GM23338 (cell line): ENCODE results near the gene PHACTR1. TPM values are rescaled to one million over a fixed set of nuclear protein-coding genes. Genes with fewer than 3 reads are reported as not detected.

ENCODE experiments used
- ATAC-seq: fragments of 200-7000 bp; cut with Tn5 transposase; 3 replicates; pipeline ENCODE4 v1.9.1; 2020
- DNase-seq: peaks from one replicate; pipeline ENCODE4 v3.0.0-alpha.2; 2015; ENCODE audit warnings: low spot score
- H2AFZ ChIP-seq: fragments of 200-600 bp; sonication (generic); 2 replicates; pipeline ENCODE4 v1.8.0; 2016; ENCODE audit warnings: antibody characterized with exemption, mild to moderate bottlenecking, moderate library complexity
- H3F3A ChIP-seq: fragments of 200-600 bp; sonication (generic); replicated peaks from 2 replicates; pipeline ENCODE4 v1.8.0; 2017; ENCODE audit warnings: antibody characterized with exemption, mixed run types, low read depth
- H3K27ac ChIP-seq: fragments of 200-600 bp; sonication (generic); 2 replicates; pipeline ENCODE4 v1.6.1; 2016; ENCODE audit warnings: low read depth
- H3K27me3 ChIP-seq: fragments of 200-600 bp; sonication (generic); 2 replicates; pipeline ENCODE4 v1.8.0; 2016; ENCODE audit warnings: mild to moderate bottlenecking, mixed run types, moderate library complexity; ENCODE audit not compliant: insufficient read depth
- H3K36me3 ChIP-seq: fragments of 200-600 bp; sonication (generic); 2 replicates; pipeline ENCODE4 v1.8.0; 2016; ENCODE audit warnings: mild to moderate bottlenecking; ENCODE audit not compliant: insufficient read depth
- H3K4me1 ChIP-seq: fragments of 200-600 bp; sonication (generic); 2 replicates; pipeline ENCODE4 v1.8.0; 2016; ENCODE audit warnings: mild to moderate bottlenecking, moderate library complexity; ENCODE audit not compliant: insufficient read depth
- H3K4me2 ChIP-seq: fragments of 200-600 bp; sonication (generic); 2 replicates; pipeline ENCODE4 v1.7.1; 2017; ENCODE audit warnings: mixed run types
- H3K4me3 ChIP-seq: fragments of 200-600 bp; sonication (generic); 2 replicates; pipeline ENCODE4 v1.6.1; 2016; ENCODE audit warnings: mixed run types
- H3K79me2 ChIP-seq: fragments of 200-600 bp; sonication (generic); replicated peaks from 2 replicates; pipeline ENCODE4 v1.8.0; 2017; ENCODE audit warnings: mild to moderate bottlenecking; ENCODE audit not compliant: insufficient read depth
- H3K9me2 ChIP-seq: fragments of 200-600 bp; sonication (generic); 2 replicates; pipeline ENCODE4 v1.8.0; 2017; ENCODE audit not compliant: insufficient read depth
- H4K20me1 ChIP-seq: fragments of 200-600 bp; sonication (generic); replicated peaks from 2 replicates; pipeline ENCODE4 v1.8.0; 2017; ENCODE audit warnings: mild to moderate bottlenecking; ENCODE audit not compliant: insufficient read depth
- H3K27ac Mint-ChIP-seq: 2 replicates; pipeline ENCODE4 v1.8.0; 2020; ENCODE audit warnings: inconsistent platforms, mild to moderate bottlenecking, moderate library complexity, mixed read lengths
- H3K27me3 Mint-ChIP-seq: 3 replicates; pipeline ENCODE4 v1.8.0; 2022; ENCODE audit warnings: low read depth, mild to moderate bottlenecking, moderate library complexity, mixed read lengths, inconsistent platforms; ENCODE audit not compliant: insufficient read depth, poor library complexity
- H3K36me3 Mint-ChIP-seq: 3 replicates; pipeline ENCODE4 v1.8.0; 2021; ENCODE audit warnings: low read depth, mild to moderate bottlenecking, inconsistent platforms, moderate library complexity, mixed read lengths
- H3K4me1 Mint-ChIP-seq: 3 replicates; pipeline ENCODE4 v1.8.0; 2020; ENCODE audit warnings: mild to moderate bottlenecking, inconsistent platforms, mixed read lengths
- H3K4me3 Mint-ChIP-seq: 3 replicates; pipeline ENCODE4 v1.8.0; 2021; ENCODE audit warnings: moderate library complexity, mild to moderate bottlenecking, inconsistent platforms, mixed read lengths
- H3K9me3 Mint-ChIP-seq: 3 replicates; pipeline ENCODE4 v1.8.0; 2020; ENCODE audit warnings: moderate library complexity, mild to moderate bottlenecking, inconsistent platforms, mixed read lengths
- CREB1 ChIP-seq: fragments of 250-450 bp; sonication (Bioruptor Pico); IDR thresholded peaks from 2 replicates; pipeline ENCODE4 v1.5.0; 2020; ENCODE audit warnings: low read depth, mild to moderate bottlenecking, moderate library complexity
- EZH2 ChIP-seq: fragments of 200-600 bp; sonication (generic); IDR thresholded peaks from one replicate; pipeline ENCODE4 v1.8.0; 2017; ENCODE audit warnings: antibody characterized with exemption, mild to moderate bottlenecking, low read depth; ENCODE audit not compliant: unreplicated experiment
- EZH2phosphoT487 ChIP-seq: fragments of 200-600 bp; sonication (generic); IDR thresholded peaks from one replicate; pipeline ENCODE4 v1.8.1; 2018; ENCODE audit warnings: antibody characterized with exemption; ENCODE audit not compliant: unreplicated experiment
- POLR2AphosphoS5 ChIP-seq: IDR thresholded peaks from 2 replicates; pipeline ENCODE4 v1.6.1; 2016; ENCODE audit warnings: antibody characterized with exemption, low read depth
- ZNF114 ChIP-seq: fragments of 250-450 bp; sonication (Bioruptor Pico); IDR thresholded peaks from 2 replicates; pipeline ENCODE4 v1.5.0; 2020; ENCODE audit warnings: mild to moderate bottlenecking, moderate library complexity
- ZNF331 ChIP-seq: fragments of 250-450 bp; sonication (Bioruptor Pico); IDR thresholded peaks from 2 replicates; pipeline ENCODE4 v1.5.0; 2020; ENCODE audit warnings: low read depth, mild to moderate bottlenecking, moderate library complexity
- polyA plus RNA-seq: library from polyadenylated mRNA; unstranded; fragments of >200 nt; fragmentation: Nextera tagmentation; extraction: Ambion mirVana; gene quantifications from 2 replicates; pipeline ENCODE4 v1.2.1, GENCODE V29; 2016
- total RNA-seq: library from RNA; depleted of rRNA; stranded (reverse); fragments of >200 nt; shearing (Covaris generic); gene quantifications from 2 replicates; pipeline ENCODE4 v1.2.3, GENCODE V29; 2014
- TF ChIP-seq, protein P1 (sequence below): IDR thresholded peaks from 2 replicates; pipeline ENCODE4 v1.6.1; 2016; ENCODE audit warnings: antibody characterized with exemption

PHACTR1 gene
- total and polyA plus RNA-seq, 2 experiments from 2014 or later = 5.9 to 19.3 TPM

GRCh38 chr6:12913201-12913600 lies 196.6 kb downstream of the PHACTR1 start:
- TF ChIP-seq ZNF114 (CRISPR knock-in tag) = no peak
- no peak for TF ChIP-seq ZNF331 (CRISPR knock-in tag)
- TF ChIP-seq POLR2AphosphoS5 = no peak
- no peak for ATAC-seq
- Mint-ChIP-seq H3K4me1 (peaks cover 28% of the 10 kb centered on the region), H3K36me3 (no peaks in the 10 kb centered on the region), H3K27ac (no peak overlapping the region), H3K4me3 (no peak overlapping the region), H3K27me3 (peaks cover 2% of the 10 kb centered on the region), H3K9me3 (no peaks in the 10 kb centered on the region)
- H3K4me2 ChIP-seq = no peak overlapping the region
- peaks cover 23% of the 10 kb centered on the region; the same call in 1 of the 2 replicates for H3K4me1 ChIP-seq
- H3K79me2 ChIP-seq = no peaks in the 10 kb centered on the region
- H3K36me3 ChIP-seq = no peaks in the 10 kb centered on the region
- H3K27ac ChIP-seq = no peak overlapping the region
- no peak overlapping the region for H2AFZ ChIP-seq
- no peaks in the 10 kb centered on the region for H4K20me1 ChIP-seq
- no peaks in the 10 kb centered on the region for H3K9me2 ChIP-seq
- no peak for DNase-seq
- no peaks in the 10 kb centered on the region for H3F3A ChIP-seq
- H3K4me3 ChIP-seq = no peak overlapping the region
- no peaks in the 10 kb centered on the region for H3K27me3 ChIP-seq

DNA sequence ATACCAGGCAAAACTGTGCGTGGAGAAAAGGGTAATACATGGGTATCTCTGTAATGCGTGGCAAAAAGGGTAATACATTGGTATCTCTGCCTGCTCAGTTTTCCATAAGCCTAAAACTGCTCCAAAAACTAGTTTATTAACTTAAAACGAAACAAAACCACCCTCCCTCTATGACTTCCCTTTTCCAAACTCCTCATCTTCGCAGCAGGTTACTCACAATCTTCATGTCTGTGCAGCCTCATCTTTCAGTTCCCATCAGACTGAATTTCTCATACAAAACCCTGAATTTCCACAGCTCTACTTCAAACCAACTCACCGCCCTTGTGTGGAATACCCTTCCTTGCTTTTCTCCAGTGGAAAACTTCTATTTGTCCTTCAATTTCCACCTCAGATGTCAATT lies 199.4 kb downstream of the PHACTR1 start:
- Histone ChIP-seq H3K4me3 (no peak overlapping the region), H3K79me2 (no peaks in the 10 kb centered on the region), H2AFZ (no peak overlapping the region), H3K27ac (no peak overlapping the region), H3K9me2 (no peaks in the 10 kb centered on the region), H3F3A (no peaks in the 10 kb centered on the region), H3K4me1 (peaks cover 20% of the 10 kb centered on the region; the same call in 1 of the 2 replicates), H3K4me2 (no peak overlapping the region), H3K27me3 (no peaks in the 10 kb centered on the region), H4K20me1 (no peaks in the 10 kb centered on the region), H3K36me3 (no peaks in the 10 kb centered on the region)
- Mint-ChIP-seq H3K36me3 (no peaks in the 10 kb centered on the region), H3K27me3 (peaks cover 2% of the 10 kb centered on the region), H3K4me3 (no peak overlapping the region), H3K27ac (no peak overlapping the region), H3K4me1 (peaks cover 27% of the 10 kb centered on the region), H3K9me3 (no peaks in the 10 kb centered on the region)
- ATAC-seq = no peak
- DNase-seq = no peak
- TF ChIP-seq ZNF331 (CRISPR knock-in tag) = no peak

GRCh38 chr6:12916420-12917136 lies 200.0 kb downstream of the PHACTR1 start:
- no peak overlapping the region for H2AFZ ChIP-seq
- H3K4me2 ChIP-seq = no peak overlapping the region
- H3K4me3 ChIP-seq = no peak overlapping the region
- H3K27me3 Mint-ChIP-seq = peaks cover 2% of the 10 kb centered on the region
- peaks cover 14% of the 10 kb centered on the region; the same call in 1 of the 2 replicates for H3K4me1 ChIP-seq
- no peaks in the 10 kb centered on the region for H3K27me3 ChIP-seq
- no peaks in the 10 kb centered on the region for H3K36me3 Mint-ChIP-seq
- H3K4me1 Mint-ChIP-seq = peaks cover 21% of the 10 kb centered on the region
- no peak overlapping the region for H3K4me3 Mint-ChIP-seq
- ATAC-seq = no peak
- H3F3A ChIP-seq = no peaks in the 10 kb centered on the region
- TF ChIP-seq EZH2phosphoT487 (no peak), POLR2AphosphoS5 (no peak)
- H3K36me3 ChIP-seq = no peaks in the 10 kb centered on the region
- no peak overlapping the region for H3K27ac Mint-ChIP-seq
- H4K20me1 ChIP-seq = no peaks in the 10 kb centered on the region
- no peaks in the 10 kb centered on the region for H3K9me3 Mint-ChIP-seq
- DNase-seq = no peak
- H3K9me2 ChIP-seq = no peaks in the 10 kb centered on the region
- H3K27ac ChIP-seq = no peak overlapping the region
- H3K79me2 ChIP-seq = no peaks in the 10 kb centered on the region

- Histone ChIP-seq H3K79me2 (no peaks in the 10 kb centered on the region), H2AFZ (no peak overlapping the region), H3K27me3 (no peaks in the 10 kb centered on the region), H3F3A (no peaks in the 10 kb centered on the region), H4K20me1 (no peaks in the 10 kb centered on the region), H3K4me3 (no peak overlapping the region), H3K36me3 (no peaks in the 10 kb centered on the region), H3K27ac (no peak overlapping the region), H3K4me2 (no peak overlapping the region), H3K4me1 (0 out of 2 replicates have a peak, but pooled peaks cover 9% of the 10 kb centered on the region), H3K9me2 (no peaks in the 10 kb centered on the region)
- no peak for ATAC-seq
- TF ChIP-seq EZH2 (no peak), CREB1 (no peak)
- TF ChIP-seq, protein P1, sequence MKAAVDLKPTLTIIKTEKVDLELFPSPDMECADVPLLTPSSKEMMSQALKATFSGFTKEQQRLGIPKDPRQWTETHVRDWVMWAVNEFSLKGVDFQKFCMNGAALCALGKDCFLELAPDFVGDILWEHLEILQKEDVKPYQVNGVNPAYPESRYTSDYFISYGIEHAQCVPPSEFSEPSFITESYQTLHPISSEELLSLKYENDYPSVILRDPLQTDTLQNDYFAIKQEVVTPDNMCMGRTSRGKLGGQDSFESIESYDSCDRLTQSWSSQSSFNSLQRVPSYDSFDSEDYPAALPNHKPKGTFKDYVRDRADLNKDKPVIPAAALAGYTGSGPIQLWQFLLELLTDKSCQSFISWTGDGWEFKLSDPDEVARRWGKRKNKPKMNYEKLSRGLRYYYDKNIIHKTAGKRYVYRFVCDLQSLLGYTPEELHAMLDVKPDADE = no peak
- H3K27me3 Mint-ChIP-seq = no peaks in the 10 kb centered on the region
- H3K36me3 Mint-ChIP-seq = no peaks in the 10 kb centered on the region
- H3K4me1 Mint-ChIP-seq = peaks cover 16% of the 10 kb centered on the region
- DNase-seq = no peak
- H3K4me3 Mint-ChIP-seq = no peak overlapping the region
- no peaks in the 10 kb centered on the region for H3K9me3 Mint-ChIP-seq
- H3K27ac Mint-ChIP-seq = no peak overlapping the region
Observed at GRCh38 chr6:12921467-12921866, 204.9 kb downstream of the PHACTR1 start.
